GM21786 (cell line): ENCODE measurements around the gene CHST8.
"Not testable (repeated sequence)": the region's sequence is repeated elsewhere in the genome, so short reads cannot be mapped to it uniquely, and the experiment has no call there.

Source experiments
- ATAC-seq: cut with Tn5 transposase; IDR thresholded peaks from one replicate; pipeline ENCODE4 v1.9.1; 2021; ENCODE audit not compliant: unreplicated experiment

Gene CHST8

GRCh38 chr19:33618363-33618762, 3.4 kb upstream of the CHST8 start:
- ATAC-seq = not testable (repeated sequence)

GRCh38 chr19:33618884-33619283, 2.9 kb upstream of the CHST8 start:
- ATAC-seq = no peak

GRCh38 chr19:33620611-33621010, 1.1 kb upstream of the CHST8 start:
- ATAC-seq = no peak

- ATAC-seq = no peak
These were observed 528 bp upstream of the CHST8 start for GRCh38 chr19:33621065-33621785.

- no peak for ATAC-seq
These were observed 704 bp downstream of the CHST8 start for GRCh38 chr19:33622505-33622808.

- ATAC-seq = no peak
These were observed 1.2 kb downstream of the CHST8 start for GRCh38 chr19:33622809-33623511.

- no peak for ATAC-seq
These were observed 2.8 kb downstream of the CHST8 start for GRCh38 chr19:33624586-33624985.

GRCh38 chr19:33627526-33627925, 5.8 kb downstream of the CHST8 start:
- no peak for ATAC-seq

- no peak for ATAC-seq
These were observed 6.4 kb downstream of the CHST8 start for GRCh38 chr19:33627962-33628839.

GRCh38 chr19:33628921-33629825, 7.4 kb downstream of the CHST8 start:
- no peak for ATAC-seq

GRCh38 chr19:33629826-33630375, 8.1 kb downstream of the CHST8 start:
- ATAC-seq = no peak

- no peak for ATAC-seq
These were observed 9.3 kb downstream of the CHST8 start for GRCh38 chr19:33630880-33631608.

GRCh38 chr19:33631609-33631973, 9.8 kb downstream of the CHST8 start:
- no peak for ATAC-seq

- ATAC-seq = no peak
These were observed 12.8 kb downstream of the CHST8 start for GRCh38 chr19:33634361-33635091.

GRCh38 chr19:33638167-33639034, 16.6 kb downstream of the CHST8 start:
- no peak for ATAC-seq

GRCh38 chr19:33639035-33639681, 17.4 kb downstream of the CHST8 start:
- no peak for ATAC-seq

- no peak for ATAC-seq
These were observed 19.0 kb downstream of the CHST8 start for GRCh38 chr19:33640773-33641172.

GRCh38 chr19:33641261-33641660, 19.5 kb downstream of the CHST8 start:
- no peak for ATAC-seq
